ENCODE data around the gene MEGF11.

DNA sequence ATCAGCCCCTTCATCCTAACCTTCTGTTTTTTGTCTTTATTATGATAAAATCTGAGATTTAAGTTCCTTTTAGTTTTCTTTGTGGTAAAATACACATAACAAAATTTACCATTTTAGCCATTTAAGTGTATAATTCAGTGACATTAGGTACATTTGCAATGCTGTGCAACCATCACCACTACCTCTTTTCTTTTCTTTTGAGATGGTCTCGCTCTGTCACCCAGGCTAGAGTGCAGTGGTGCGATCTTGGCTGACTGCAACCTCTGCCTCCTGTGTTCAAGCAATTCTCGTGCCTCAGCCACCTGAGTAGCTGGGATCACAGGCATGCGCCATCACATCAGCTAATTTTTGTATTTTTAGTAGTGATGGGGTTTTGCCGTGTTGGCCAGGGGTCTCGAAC lies 390.4 kb downstream of the MEGF11 start:
- TF ChIP-seq, protein P1, sequence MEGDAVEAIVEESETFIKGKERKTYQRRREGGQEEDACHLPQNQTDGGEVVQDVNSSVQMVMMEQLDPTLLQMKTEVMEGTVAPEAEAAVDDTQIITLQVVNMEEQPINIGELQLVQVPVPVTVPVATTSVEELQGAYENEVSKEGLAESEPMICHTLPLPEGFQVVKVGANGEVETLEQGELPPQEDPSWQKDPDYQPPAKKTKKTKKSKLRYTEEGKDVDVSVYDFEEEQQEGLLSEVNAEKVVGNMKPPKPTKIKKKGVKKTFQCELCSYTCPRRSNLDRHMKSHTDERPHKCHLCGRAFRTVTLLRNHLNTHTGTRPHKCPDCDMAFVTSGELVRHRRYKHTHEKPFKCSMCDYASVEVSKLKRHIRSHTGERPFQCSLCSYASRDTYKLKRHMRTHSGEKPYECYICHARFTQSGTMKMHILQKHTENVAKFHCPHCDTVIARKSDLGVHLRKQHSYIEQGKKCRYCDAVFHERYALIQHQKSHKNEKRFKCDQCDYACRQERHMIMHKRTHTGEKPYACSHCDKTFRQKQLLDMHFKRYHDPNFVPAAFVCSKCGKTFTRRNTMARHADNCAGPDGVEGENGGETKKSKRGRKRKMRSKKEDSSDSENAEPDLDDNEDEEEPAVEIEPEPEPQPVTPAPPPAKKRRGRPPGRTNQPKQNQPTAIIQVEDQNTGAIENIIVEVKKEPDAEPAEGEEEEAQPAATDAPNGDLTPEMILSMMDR (IDR thresholded peaks at IDR 0.05): no peak
- no peak for TF ChIP-seq POLR2A (IDR thresholded peaks at IDR 0.05)
